Vagina (tissue), 2 donors: ENCODE measurements around the gene CTPS2.

Source experiments
- POLR2A ChIP-seq, 2 donors: fragments of 450-650 bp; IDR thresholded peaks; one replicate each; pipeline ENCODE4 v1.6.1; 2017; ENCODE audit warnings: antibody characterized with exemption in 2 of 2, mild to moderate bottlenecking in 2 of 2, moderate library complexity in 2 of 2
- POLR2AphosphoS5 ChIP-seq, 2 donors: sonication (generic); formaldehyde crosslinking; IDR thresholded peaks; one replicate each; pipeline ENCODE4 v1.9.0; 2017; ENCODE audit warnings: antibody characterized with exemption in 2 of 2, mild to moderate bottlenecking in 2 of 2, low read depth in 1 of 2; ENCODE audit not compliant: insufficient read depth in 1 of 2
- TF ChIP-seq, protein P1 (sequence below), 3 experiments: fragments of 450-650 bp in 2 of 3; fragments of 200-600 bp in 1 of 3; sonication (generic) in 1 of 3; IDR thresholded peaks; one replicate each; pipeline ENCODE4 v1.5.1; 2017 to 2019; ENCODE audit warnings: antibody characterized with exemption in 3 of 3, mild to moderate bottlenecking in 2 of 3, moderate library complexity in 2 of 3

DNA sequence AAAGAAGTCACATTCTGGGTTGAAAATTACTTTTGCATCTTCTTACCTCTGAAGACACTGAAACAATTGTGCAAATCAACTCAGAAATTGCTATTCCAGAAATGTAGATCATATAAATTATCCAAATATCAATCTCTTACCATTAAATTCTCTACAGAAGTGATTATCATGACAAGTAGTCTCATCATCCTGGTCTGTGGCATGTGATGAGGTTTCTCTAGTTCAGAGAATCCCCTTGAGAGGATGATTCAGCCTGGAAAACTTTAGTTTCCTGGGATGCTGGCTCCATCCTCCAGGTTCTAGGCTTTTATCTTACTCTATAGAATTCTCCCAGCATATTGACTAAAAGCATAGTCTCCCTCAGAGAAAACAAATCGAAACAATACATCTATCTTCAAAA lies 138.7 kb downstream of the CTPS2 start:
- TF ChIP-seq, protein P1, sequence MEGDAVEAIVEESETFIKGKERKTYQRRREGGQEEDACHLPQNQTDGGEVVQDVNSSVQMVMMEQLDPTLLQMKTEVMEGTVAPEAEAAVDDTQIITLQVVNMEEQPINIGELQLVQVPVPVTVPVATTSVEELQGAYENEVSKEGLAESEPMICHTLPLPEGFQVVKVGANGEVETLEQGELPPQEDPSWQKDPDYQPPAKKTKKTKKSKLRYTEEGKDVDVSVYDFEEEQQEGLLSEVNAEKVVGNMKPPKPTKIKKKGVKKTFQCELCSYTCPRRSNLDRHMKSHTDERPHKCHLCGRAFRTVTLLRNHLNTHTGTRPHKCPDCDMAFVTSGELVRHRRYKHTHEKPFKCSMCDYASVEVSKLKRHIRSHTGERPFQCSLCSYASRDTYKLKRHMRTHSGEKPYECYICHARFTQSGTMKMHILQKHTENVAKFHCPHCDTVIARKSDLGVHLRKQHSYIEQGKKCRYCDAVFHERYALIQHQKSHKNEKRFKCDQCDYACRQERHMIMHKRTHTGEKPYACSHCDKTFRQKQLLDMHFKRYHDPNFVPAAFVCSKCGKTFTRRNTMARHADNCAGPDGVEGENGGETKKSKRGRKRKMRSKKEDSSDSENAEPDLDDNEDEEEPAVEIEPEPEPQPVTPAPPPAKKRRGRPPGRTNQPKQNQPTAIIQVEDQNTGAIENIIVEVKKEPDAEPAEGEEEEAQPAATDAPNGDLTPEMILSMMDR (IDR thresholded peaks at IDR 0.05), result no peak
- TF ChIP-seq POLR2AphosphoS5 (IDR thresholded peaks at IDR 0.05; ENCODE audit: insufficient read depth in 1 of 2, low read depth in 1 of 2), result no peak
- no peak for TF ChIP-seq POLR2A (IDR thresholded peaks at IDR 0.05)
